ENCODE measurements around the gene MLN. TPM values are rescaled to one million over a fixed set of nuclear protein-coding genes. Genes with fewer than 3 reads are reported as not detected.

The MLN gene
- total RNA-seq, 1 donor from 2014 or later: not detected

DNA sequence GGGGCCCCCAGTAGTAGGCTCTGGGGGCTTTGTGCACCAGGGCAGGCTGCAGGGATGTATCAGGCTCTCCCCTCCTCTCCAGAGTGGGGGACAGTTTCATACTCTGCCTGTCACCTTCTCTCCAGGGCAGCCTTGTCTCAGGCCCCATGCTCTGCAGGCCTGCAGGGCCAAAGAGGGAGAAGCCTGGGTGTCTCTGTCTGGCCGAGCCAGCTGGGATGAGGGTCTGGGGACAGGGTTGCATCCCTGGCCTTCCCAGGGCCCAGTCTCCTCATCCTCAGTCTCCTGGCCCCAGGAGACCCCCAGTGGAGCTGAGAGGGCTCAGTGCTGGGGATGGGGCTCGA, 42.3 kb downstream of the MLN start:
- H3K4me1 ChIP-seq: peaks cover 33% of the 10 kb centered on the region
- peak overlapping the region; percentile 48 for H3K4me3 ChIP-seq
- no peaks in the 10 kb centered on the region for H3K27me3 ChIP-seq (ENCODE audit: low read depth)
- DNase-seq: no peak
- H3K27ac ChIP-seq (replicated peaks): peak overlapping the region; percentile 90
- TF ChIP-seq, protein P1, sequence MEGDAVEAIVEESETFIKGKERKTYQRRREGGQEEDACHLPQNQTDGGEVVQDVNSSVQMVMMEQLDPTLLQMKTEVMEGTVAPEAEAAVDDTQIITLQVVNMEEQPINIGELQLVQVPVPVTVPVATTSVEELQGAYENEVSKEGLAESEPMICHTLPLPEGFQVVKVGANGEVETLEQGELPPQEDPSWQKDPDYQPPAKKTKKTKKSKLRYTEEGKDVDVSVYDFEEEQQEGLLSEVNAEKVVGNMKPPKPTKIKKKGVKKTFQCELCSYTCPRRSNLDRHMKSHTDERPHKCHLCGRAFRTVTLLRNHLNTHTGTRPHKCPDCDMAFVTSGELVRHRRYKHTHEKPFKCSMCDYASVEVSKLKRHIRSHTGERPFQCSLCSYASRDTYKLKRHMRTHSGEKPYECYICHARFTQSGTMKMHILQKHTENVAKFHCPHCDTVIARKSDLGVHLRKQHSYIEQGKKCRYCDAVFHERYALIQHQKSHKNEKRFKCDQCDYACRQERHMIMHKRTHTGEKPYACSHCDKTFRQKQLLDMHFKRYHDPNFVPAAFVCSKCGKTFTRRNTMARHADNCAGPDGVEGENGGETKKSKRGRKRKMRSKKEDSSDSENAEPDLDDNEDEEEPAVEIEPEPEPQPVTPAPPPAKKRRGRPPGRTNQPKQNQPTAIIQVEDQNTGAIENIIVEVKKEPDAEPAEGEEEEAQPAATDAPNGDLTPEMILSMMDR (IDR thresholded peaks at IDR 0.05; ENCODE audit: borderline replicate concordance): no peak
- no peaks in the 10 kb centered on the region for H3K9me3 ChIP-seq (replicated peaks)
- intact Hi-C loops (cut with micrococcal nuclease): no loop called here
- no peaks in the 10 kb centered on the region for H3K36me3 ChIP-seq

DNA sequence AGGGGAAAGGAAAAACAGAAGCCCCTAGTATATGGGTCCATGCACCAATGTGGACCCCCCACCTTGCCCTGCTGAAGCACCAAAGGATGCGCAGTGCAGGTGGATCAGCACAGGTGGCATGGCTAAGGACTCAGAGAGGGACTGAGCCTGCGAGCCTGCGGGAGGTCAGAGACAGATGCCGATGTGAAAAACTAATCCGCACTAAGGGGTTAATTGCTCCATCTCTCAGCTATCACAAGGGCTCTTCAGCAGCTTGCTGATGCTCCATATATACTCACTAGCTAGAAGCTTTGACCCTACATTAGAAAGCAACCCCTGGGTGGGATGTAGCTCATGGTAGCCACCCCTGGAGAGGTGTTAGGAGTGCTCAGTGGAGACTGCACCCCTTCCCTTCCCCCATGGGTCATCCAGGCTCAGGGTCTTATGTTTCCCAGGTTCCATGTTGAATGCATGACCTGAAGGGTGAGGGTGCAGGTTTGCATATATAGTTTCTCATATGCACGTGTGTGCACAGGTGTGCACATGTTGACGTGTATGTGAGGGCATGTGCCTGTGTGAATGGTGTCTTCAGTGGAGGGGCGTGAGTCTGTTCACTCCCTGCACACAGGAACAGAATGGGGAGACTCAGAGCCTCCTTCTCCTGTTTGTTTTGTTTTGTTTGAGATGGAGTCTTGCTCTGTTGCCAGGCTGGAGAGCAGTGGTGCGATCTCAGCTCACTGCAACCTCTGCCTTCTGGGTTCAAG, 43.7 kb downstream of the MLN start:
- Histone ChIP-seq H3K27ac (replicated peaks) (no peak overlapping the region), H3K27me3 (ENCODE audit: low read depth) (no peaks in the 10 kb centered on the region), H3K36me3 (no peaks in the 10 kb centered on the region), H3K4me3 (no peak overlapping the region), H3K4me1 (peaks cover 33% of the 10 kb centered on the region), H3K9me3 (replicated peaks) (no peaks in the 10 kb centered on the region)
- TF ChIP-seq, protein P1 (IDR thresholded peaks at IDR 0.05; ENCODE audit: borderline replicate concordance): no peak
- DNase-seq: no peak
- intact Hi-C loops (cut with micrococcal nuclease): no loop called here

DNA sequence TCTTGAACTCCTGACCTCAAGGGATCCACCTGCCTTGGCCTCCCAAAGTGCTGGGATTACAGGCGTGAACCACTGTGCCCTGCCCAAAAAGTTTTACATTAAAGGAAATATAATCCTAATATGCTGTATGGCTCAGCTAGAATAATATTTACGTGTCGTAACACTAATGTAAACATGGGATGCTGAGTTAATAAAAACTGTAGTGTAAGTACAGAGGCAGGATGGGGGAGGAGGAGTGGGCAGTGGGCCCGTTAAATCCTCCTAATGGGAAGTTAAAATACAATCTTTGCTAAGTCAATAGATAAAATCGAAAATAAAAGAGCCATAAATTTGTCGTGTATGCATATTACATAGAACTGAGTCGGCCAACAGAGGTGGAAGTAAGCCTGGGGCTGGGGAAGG, 45.0 kb downstream of the MLN start:
- Histone ChIP-seq H3K36me3 (no peaks in the 10 kb centered on the region), H3K27me3 (ENCODE audit: low read depth) (no peaks in the 10 kb centered on the region), H3K27ac (replicated peaks) (no peak overlapping the region), H3K4me3 (no peak overlapping the region), H3K9me3 (replicated peaks) (no peaks in the 10 kb centered on the region), H3K4me1 (peaks cover 33% of the 10 kb centered on the region)
- no peak for DNase-seq
- TF ChIP-seq, protein P1 (IDR thresholded peaks at IDR 0.05; ENCODE audit: borderline replicate concordance): no peak
- intact Hi-C loops (cut with micrococcal nuclease): no loop called here

DNA sequence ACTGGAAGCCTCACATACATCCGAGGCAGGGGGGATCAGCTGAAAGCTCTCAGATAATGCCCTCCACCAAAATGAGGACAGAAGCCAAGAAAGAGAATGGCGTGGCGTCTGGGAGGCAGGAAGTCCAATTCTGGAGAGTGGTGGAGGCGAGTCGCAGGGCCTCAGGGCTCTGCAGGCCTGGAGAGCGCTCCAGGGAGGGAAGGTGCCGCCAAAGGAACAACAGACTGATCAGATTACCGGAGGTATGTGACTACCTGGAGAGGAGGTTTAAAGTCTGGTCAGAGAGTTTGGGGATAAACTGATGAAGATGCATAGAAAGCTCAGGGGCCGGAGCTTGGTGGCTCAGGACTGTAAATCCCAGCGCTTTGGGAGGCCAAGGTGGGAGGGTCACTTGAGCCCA, 45.9 kb downstream of the MLN start:
- peaks cover 31% of the 10 kb centered on the region for H3K4me1 ChIP-seq

DNA sequence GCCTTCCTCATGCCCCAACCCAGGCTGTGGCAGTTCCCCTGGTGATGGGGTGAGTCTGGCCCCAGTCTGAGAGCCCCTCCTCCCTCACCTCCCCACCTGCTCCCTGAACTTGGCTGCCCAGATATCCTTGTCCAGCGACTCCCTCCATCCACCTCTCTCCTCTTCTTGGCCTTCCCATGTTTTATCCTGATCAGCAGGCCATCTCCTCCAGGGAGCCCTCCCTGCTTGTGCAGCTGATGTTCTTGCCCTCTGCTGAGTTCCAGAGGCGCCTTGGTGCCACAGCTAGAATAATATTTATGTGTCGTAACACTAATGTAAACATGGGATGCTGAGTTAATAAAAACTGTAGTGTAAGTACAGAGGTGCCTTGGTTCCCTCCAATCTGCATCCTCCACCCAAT, 46.7 kb downstream of the MLN start:
- intact Hi-C loops (cut with micrococcal nuclease): no loop called here
- TF ChIP-seq, protein P1 (IDR thresholded peaks at IDR 0.05; ENCODE audit: borderline replicate concordance): no peak
- Histone ChIP-seq H3K36me3 (no peaks in the 10 kb centered on the region), H3K27me3 (ENCODE audit: low read depth) (no peaks in the 10 kb centered on the region), H3K9me3 (replicated peaks) (no peaks in the 10 kb centered on the region), H3K4me3 (no peak overlapping the region), H3K27ac (replicated peaks) (no peak overlapping the region), H3K4me1 (peaks cover 23% of the 10 kb centered on the region)
- no peak for DNase-seq

More for the DNA sequence above, 45.9 kb downstream of the MLN start:
- intact Hi-C loops (cut with micrococcal nuclease): no loop called here
- TF ChIP-seq, protein P1 (IDR thresholded peaks at IDR 0.05; ENCODE audit: borderline replicate concordance): no peak
- Histone ChIP-seq H3K4me3 (no peak overlapping the region), H3K9me3 (replicated peaks) (no peaks in the 10 kb centered on the region), H3K36me3 (no peaks in the 10 kb centered on the region), H3K27me3 (ENCODE audit: low read depth) (no peaks in the 10 kb centered on the region), H3K27ac (replicated peaks) (no peak overlapping the region)
- DNase-seq: no peak
